A673 (cell line): ENCODE results near the gene CDC23.

Experiments
- CTCF ChIP-seq: fragments of 300-800, 200-600 bp; sonication (generic); conservative IDR thresholded peaks from 2 replicates; pipeline ENCODE4 v1.5.1; 2017; ENCODE audit warnings: low read depth, mild to moderate bottlenecking, antibody characterized with exemption, low read length, moderate library complexity, mixed read lengths
- EZH2 ChIP-seq: fragments of 200-600 bp; sonication (generic); IDR thresholded peaks from 2 replicates; pipeline ENCODE4 v1.6.1; 2017; ENCODE audit warnings: borderline replicate concordance, low read depth, mild to moderate bottlenecking, mixed read lengths, antibody characterized with exemption, low read length; ENCODE audit not compliant: poor library complexity, severe bottlenecking

- TF ChIP-seq CTCF = no peak
- no peak for TF ChIP-seq EZH2
Observed at GRCh38 chr5:138159666-138160065, 53.5 kb downstream of the CDC23 start.
